Measurements from ENCODE around the gene GEMIN7.

- no peak for TF ChIP-seq POLR2A (IDR thresholded peaks at IDR 0.05)
- TF ChIP-seq CTCF (IDR thresholded peaks at IDR 0.05), result no peak
Measured at GRCh38 chr19:45110851-45111266, 31.8 kb downstream of the GEMIN7 start.

All from body of pancreas (tissue), 4 donors.